Effector memory CD4-positive, alpha-beta T cell (primary cell): ENCODE measurements around the gene PHIP.

Experiments
- DNase-seq, 3 donors: peaks; one replicate each; pipeline ENCODE4 v3.0.0-alpha.2; 2020
- H3K27ac ChIP-seq: 2 replicates; pipeline ENCODE4 v1.7.0; 2013; ENCODE audit warnings: mild to moderate bottlenecking, low read length, moderate library complexity; ENCODE audit not compliant: insufficient read depth, poor library complexity, severe bottlenecking
- H3K27me3 ChIP-seq: replicated peaks from 2 replicates; pipeline ENCODE4 v1.7.0; 2013; ENCODE audit warnings: mild to moderate bottlenecking, low read length; ENCODE audit not compliant: insufficient read depth, control insufficient read depth, poor library complexity, severe bottlenecking
- H3K36me3 ChIP-seq: 2 replicates; pipeline ENCODE4 v1.7.0; 2013; ENCODE audit warnings: mild to moderate bottlenecking, low read length, moderate library complexity; ENCODE audit not compliant: control insufficient read depth, insufficient read depth
- H3K4me1 ChIP-seq: 2 replicates; pipeline ENCODE4 v1.7.0; 2013; ENCODE audit warnings: low read length, mild to moderate bottlenecking; ENCODE audit not compliant: control insufficient read depth, insufficient read depth, poor library complexity, severe bottlenecking
- H3K4me3 ChIP-seq: 2 replicates; pipeline ENCODE4 v1.7.0; 2013; ENCODE audit warnings: low read length, low read depth, mild to moderate bottlenecking; ENCODE audit not compliant: insufficient read depth, poor library complexity, severe bottlenecking
- H3K9me3 ChIP-seq: 2 replicates; pipeline ENCODE4 v1.7.0; 2013; ENCODE audit warnings: mild to moderate bottlenecking, low read length, moderate library complexity; ENCODE audit not compliant: control insufficient read depth

Gene PHIP

DNA sequence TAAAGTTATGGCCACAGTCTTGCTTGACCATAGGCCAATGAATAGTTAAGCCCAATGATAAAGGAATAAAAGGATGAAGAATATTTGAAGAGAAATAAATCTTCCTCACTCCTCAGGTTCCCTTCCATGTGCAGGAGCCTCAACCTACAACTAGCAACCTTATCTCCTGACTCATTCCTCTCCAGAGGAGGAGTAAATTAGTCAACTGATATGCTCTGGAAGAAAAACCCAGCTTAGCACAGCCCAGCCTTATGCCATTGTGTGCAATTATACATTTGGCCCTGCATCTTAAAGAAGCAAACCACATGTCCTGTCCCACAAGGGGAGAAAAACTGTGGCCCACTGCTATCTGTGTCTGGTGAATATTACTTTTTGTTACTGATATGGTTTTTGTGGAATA, 82.1 kb downstream of the PHIP start:
- peaks cover 58% of the 10 kb centered on the region for H3K36me3 ChIP-seq
- no peak overlapping the region for H3K4me3 ChIP-seq
- no peaks in the 10 kb centered on the region for H3K9me3 ChIP-seq
- H3K27me3 ChIP-seq, result no peaks in the 10 kb centered on the region
- no peaks in the 10 kb centered on the region for H3K4me1 ChIP-seq
- no peak for DNase-seq
- H3K27ac ChIP-seq, result no peak overlapping the region

DNA sequence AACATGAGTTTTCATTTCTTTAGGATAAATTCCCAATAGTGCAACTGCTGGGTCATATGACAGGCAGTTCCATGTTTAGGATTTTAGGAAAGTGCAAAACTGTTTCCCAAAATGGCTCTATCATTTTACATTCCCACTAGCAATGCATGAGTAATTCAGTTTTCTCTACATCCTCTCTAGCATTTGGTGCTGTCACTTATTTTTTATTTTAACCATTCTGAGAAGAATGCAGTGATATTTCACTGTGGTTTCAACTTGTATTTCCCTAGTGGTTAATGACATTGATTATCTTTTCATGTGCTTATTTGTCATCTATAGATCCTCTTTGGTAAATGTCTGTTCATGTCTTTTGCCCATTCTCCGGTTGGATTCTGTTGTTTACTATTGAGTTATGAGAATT, 82.7 kb downstream of the PHIP start:
- H3K27me3 ChIP-seq, result no peaks in the 10 kb centered on the region
- peaks cover 56% of the 10 kb centered on the region for H3K36me3 ChIP-seq
- H3K9me3 ChIP-seq, result no peaks in the 10 kb centered on the region
- H3K27ac ChIP-seq, result no peak overlapping the region
- no peak overlapping the region for H3K4me3 ChIP-seq
- no peaks in the 10 kb centered on the region for H3K4me1 ChIP-seq
- DNase-seq, result no peak

DNA sequence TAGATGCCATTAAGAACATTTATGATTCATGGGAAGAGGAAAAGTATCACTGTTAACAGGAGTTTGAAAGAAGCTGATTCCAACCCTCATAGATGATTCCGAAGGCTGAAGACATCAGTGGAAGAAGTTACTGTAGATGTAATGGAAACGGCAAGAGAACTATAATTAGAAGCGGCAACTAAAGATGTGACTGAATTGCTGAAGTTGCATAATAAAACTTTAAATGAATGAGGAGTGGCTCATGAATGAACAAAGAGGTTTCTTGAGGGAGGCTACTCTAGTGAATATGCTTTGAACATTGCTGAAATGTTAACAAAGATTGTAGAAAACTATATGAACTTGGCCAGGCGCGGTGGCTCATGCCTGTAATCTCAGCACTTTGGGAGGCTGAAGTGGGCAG, 84.1 kb downstream of the PHIP start:
- Histone ChIP-seq H3K36me3 (peaks cover 48% of the 10 kb centered on the region), H3K27ac (no peak overlapping the region), H3K9me3 (no peaks in the 10 kb centered on the region), H3K4me1 (no peaks in the 10 kb centered on the region), H3K27me3 (no peaks in the 10 kb centered on the region), H3K4me3 (no peak overlapping the region)
- no peak for DNase-seq

DNA sequence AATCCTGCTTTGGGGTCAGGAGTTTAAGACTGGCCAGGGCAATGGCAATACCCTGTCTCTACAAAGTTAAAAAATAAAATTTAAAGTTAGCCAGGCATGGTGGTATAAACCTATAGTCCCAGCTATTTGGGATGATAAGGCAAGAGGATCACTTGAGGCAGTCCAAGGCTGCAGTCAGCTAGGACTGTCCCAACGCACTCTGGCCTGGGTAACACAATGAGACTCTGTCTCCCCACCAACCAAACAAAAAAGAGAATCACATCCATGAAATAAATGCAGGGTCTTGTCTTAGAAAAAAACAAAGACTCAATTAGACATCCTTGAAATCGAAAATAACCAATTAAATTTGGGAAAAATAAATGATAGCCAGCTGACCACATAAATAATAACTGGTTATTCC, 88.9 kb downstream of the PHIP start:
- peaks cover 34% of the 10 kb centered on the region for H3K36me3 ChIP-seq
- H3K27ac ChIP-seq, result no peak overlapping the region
- H3K9me3 ChIP-seq, result no peaks in the 10 kb centered on the region
- no peak for DNase-seq
- no peaks in the 10 kb centered on the region for H3K27me3 ChIP-seq
- no peaks in the 10 kb centered on the region for H3K4me1 ChIP-seq
- no peak overlapping the region for H3K4me3 ChIP-seq

DNA sequence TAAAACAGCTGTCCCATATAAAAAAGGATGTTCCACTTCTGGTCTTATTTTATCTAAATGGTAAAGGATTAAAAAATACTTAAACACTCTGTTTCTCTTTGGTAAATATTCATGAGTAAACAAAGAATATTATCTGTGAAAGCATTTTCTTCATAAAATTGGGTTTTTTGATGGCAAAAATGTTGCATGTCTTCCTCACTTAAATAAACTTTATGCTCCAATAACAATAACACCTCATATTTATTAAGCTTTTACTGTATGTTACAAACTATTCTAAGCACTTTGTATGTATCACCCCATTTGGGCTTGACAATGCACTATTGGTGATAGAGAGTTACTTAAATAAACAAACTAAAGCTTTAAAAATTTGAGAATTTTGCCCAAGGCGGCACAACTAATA, 91.9 kb downstream of the PHIP start:
- Histone ChIP-seq H3K36me3 (peaks cover 37% of the 10 kb centered on the region), H3K4me1 (no peaks in the 10 kb centered on the region), H3K9me3 (no peaks in the 10 kb centered on the region), H3K27ac (no peak overlapping the region), H3K27me3 (no peaks in the 10 kb centered on the region), H3K4me3 (no peak overlapping the region)
- no peak for DNase-seq

DNA sequence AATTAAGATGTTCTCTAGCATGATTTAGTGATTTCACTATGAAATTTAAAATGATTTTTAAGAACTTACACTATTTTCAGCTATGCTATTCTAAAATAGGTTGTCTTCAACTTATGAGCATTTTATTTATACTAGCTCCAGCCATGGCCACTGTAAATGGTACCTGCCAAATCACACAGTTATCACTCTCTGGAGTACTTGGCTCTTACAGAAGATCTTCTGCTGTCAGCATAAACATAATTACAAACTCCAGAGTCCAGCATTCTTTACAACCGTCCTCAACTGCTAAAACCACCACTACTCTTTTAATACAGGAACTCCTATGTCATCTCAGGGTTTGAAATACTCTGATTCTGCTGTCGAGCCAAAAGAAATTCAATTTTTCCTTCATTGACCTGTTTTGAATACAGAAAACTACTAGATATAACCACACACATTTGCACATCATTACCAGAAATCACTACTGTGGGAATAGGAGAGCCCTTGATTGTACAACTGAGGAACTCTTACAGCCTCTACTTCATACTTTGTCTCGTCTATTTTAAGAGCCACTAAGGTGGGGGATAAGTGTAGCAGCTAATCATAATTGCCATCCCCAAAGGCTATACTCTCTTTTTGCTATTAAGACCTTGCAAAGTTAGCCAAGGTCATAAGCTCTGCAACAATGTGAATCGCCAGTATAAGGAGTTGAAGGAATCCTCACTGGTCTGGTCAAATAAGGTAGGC, 93.7 kb downstream of the PHIP start:
- Histone ChIP-seq H3K4me3 (no peak overlapping the region), H3K27me3 (no peaks in the 10 kb centered on the region), H3K9me3 (no peaks in the 10 kb centered on the region), H3K27ac (no peak overlapping the region), H3K4me1 (no peaks in the 10 kb centered on the region), H3K36me3 (peaks cover 49% of the 10 kb centered on the region)
- DNase-seq, result no peak

DNA sequence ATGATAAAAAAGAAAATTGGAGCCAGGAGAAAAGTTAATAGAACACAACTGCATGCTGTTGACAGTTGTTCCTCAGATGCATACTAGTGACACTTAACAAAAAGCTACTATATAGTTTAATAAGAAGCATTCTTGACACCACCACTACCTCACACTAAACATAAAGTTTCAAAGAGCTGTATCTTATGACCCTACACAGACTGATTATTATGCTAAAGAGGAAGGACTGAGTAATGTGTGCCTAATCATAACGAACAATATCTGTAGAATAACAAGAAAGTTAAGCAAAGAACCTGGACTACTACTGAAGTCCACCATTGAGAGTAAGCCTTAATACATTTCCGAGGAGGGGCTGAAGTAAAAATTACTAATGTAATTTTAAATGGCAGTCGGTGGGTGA, 110.9 kb downstream of the PHIP start:
- Histone ChIP-seq H3K36me3 (peaks cover 50% of the 10 kb centered on the region), H3K4me3 (no peak overlapping the region), H3K27ac (no peak overlapping the region), H3K4me1 (no peaks in the 10 kb centered on the region), H3K27me3 (no peaks in the 10 kb centered on the region), H3K9me3 (no peaks in the 10 kb centered on the region)
- no peak for DNase-seq

DNA sequence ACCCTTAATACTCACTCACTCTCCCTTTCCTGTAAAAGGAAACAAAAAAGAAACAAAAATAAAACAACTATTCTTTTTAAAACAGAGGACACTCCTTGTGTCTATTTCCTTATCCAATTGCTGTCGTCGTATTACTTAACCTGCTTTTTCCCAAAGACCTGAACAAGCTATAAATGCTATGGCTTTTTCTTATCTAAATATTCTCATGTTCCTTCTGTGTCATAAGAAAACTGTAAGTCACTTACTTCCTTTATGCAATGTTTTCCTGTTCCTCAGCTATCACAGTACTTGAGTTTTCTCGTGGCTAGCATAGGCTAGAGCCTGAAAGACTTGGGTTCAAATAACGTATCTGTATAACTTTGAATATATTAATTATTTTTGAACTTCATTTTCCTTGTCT, 111.5 kb downstream of the PHIP start:
- Histone ChIP-seq H3K9me3 (no peaks in the 10 kb centered on the region), H3K4me3 (no peak overlapping the region), H3K27me3 (no peaks in the 10 kb centered on the region), H3K27ac (no peak overlapping the region), H3K36me3 (peaks cover 56% of the 10 kb centered on the region), H3K4me1 (no peaks in the 10 kb centered on the region)
- no peak for DNase-seq

DNA sequence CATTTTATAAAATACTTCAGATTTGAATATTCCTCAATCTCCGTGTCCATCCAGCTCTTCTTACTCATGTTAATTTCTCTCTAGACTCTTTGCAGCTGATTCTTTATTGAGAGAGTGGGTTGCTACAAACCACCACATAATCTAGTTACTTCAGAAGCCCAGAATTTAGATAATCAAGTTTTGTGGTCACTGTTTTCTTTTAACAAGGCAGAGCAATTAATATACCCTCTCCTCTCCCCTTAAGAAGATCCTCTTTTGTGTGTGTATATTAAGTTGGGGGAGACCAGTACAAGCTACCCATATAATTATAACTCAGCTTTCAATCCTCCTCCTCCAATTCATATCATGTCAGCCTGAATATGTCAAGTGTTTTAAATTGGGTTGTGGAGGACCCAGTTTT, 115.6 kb downstream of the PHIP start:
- Histone ChIP-seq H3K9me3 (no peaks in the 10 kb centered on the region), H3K4me1 (no peaks in the 10 kb centered on the region), H3K36me3 (peaks cover 73% of the 10 kb centered on the region), H3K27me3 (no peaks in the 10 kb centered on the region), H3K4me3 (no peak overlapping the region), H3K27ac (no peak overlapping the region)
- no peak for DNase-seq

DNA sequence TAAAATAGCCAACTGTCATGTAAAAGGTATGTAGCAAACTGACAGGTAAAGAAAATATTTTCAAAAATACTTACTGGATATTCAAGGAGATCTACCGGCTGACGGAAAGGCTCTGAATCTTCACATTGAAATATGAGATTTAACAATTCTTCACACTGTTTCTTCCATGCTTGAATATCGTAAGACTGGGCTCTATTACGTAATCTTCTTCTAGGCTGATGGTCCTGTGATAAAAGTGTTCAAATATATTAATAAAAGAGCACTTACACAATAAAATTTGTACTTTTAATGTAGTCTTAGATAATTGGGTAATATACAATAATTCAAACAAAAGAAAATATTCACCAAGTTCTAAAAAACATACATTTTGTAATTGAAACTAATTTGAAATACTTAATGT, 123.3 kb downstream of the PHIP start:
- Histone ChIP-seq H3K36me3 (peaks cover 86% of the 10 kb centered on the region), H3K27me3 (no peaks in the 10 kb centered on the region), H3K27ac (no peak overlapping the region), H3K9me3 (no peaks in the 10 kb centered on the region), H3K4me3 (no peak overlapping the region), H3K4me1 (no peaks in the 10 kb centered on the region)
- DNase-seq, result no peak
